Coronary artery (tissue), 2 donors: ENCODE measurements around the gene UBAP1L.
"Not testable (repeated sequence)": the region's sequence is repeated elsewhere in the genome, so short reads cannot be mapped to it uniquely, and the experiment has no call there.

Experiments used
- DNase-seq: peaks from one replicate; pipeline ENCODE4 v3.0.0-alpha.2; 2017; ENCODE audit warnings: low spot score
- H3K27ac ChIP-seq, 2 donors: fragments of 200-600 bp; sonication (generic); one replicate each; pipeline ENCODE4 v1.5.1; 2016 to 2019
- H3K4me3 ChIP-seq: fragments of 200-600 bp; sonication (generic); 2 replicates; pipeline ENCODE4 v1.5.1; 2016; ENCODE audit warnings: mild to moderate bottlenecking, moderate library complexity
- CTCF ChIP-seq: fragments of 200-600 bp; sonication (generic); IDR thresholded peaks from one replicate; pipeline ENCODE4 v1.5.1; 2019; ENCODE audit warnings: antibody characterized with exemption

The UBAP1L gene

GRCh38 chr15:65099336-65099735, 15.7 kb downstream of the UBAP1L start:
- DNase-seq: no peak
- no peak overlapping the region for H3K4me3 ChIP-seq
- no peak overlapping the region for H3K27ac ChIP-seq
- no peak for TF ChIP-seq CTCF

GRCh38 chr15:65097651-65098263, 17.2 kb downstream of the UBAP1L start:
- DNase-seq: no peak
- no peak overlapping the region for H3K27ac ChIP-seq
- TF ChIP-seq CTCF: no peak

GRCh38 chr15:65096481-65097385, 18.3 kb downstream of the UBAP1L start:
- TF ChIP-seq CTCF: no peak
- no peak for DNase-seq
- H3K4me3 ChIP-seq: no peak overlapping the region
- H3K27ac ChIP-seq: no peak overlapping the region

More at GRCh38 chr15:65097651-65098263, 17.2 kb downstream of the UBAP1L start:
- H3K4me3 ChIP-seq: no peak overlapping the region

- peak; percentile 38 for DNase-seq
- TF ChIP-seq CTCF: no peak
- Histone ChIP-seq H3K27ac (peak overlapping the region in 1 of 2 donors; percentile 16), H3K4me3 (no peak overlapping the region)
Measured at GRCh38 chr15:65095747-65096104, 19.3 kb downstream of the UBAP1L start.

GRCh38 chr15:65095011-65095746, 19.8 kb downstream of the UBAP1L start:
- TF ChIP-seq CTCF: no peak
- Histone ChIP-seq H3K27ac (peak overlapping the region in 1 of 2 donors; percentile 16), H3K4me3 (no peak overlapping the region)
- DNase-seq: peak; percentile 45

- DNase-seq: peak; percentile 63
Measured at GRCh38 chr15:65094294-65094995, 20.6 kb downstream of the UBAP1L start.

GRCh38 chr15:65093793-65094170, 21.2 kb downstream of the UBAP1L start:
- not testable (repeated sequence) for H3K27ac ChIP-seq, H3K4me3 ChIP-seq
- peak; percentile 63 for DNase-seq

More at GRCh38 chr15:65094294-65094995, 20.6 kb downstream of the UBAP1L start:
- peak overlapping the region in 1 of 2 donors; percentile 11 for H3K27ac ChIP-seq
- no peak overlapping the region for H3K4me3 ChIP-seq
- TF ChIP-seq CTCF: no peak
